Measurements from ENCODE around the gene SH3D21.
A peak's percentile ranks its signal among the peaks of the same experiment; 100 is the strongest.

Gene SH3D21

DNA sequence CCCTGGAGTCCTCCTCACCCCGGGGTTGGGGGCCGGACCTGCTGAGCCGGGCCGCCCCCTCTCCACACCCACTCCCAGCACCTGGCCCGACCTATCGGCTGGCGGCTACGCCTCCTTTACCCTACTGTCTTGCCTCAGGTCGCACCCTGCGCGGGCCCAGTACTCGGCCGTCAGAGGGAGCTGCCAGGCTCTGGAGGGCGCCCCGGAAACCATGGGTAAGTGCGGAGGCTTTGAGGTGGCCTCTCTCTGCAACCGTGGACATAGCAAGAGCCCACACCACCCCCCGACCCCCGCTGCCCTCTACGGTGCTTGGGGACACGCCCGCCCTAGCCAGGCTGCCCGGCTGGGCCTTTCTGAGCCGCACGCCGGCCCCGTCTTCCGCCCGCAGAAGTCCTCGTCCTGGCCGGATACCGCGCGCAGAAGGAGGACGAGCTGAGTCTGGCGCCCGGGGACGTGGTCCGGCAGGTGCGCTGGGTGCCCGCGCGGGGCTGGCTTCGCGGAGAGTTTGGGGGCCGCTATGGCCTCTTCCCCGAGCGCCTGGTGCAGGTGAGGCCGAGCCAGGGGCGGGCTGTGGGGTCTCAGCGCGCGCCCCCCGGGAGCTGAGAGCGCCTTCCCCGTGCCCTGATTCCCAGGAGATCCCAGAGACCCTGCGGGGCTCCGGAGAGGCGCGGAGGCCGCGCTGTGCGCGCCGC is at the start of gene SH3D21:
Gene SH3D21, plus strand, starts transcription at position 159 of the 692 bp plus-strand sequence. Its CDS starts 53 bp downstream, at position 212.
- DNase-seq (ENCODE audit: extremely low read depth in 1 of 2, low read depth in 1 of 2), result peak in 1 of 2 donors; percentile 38

DNA sequence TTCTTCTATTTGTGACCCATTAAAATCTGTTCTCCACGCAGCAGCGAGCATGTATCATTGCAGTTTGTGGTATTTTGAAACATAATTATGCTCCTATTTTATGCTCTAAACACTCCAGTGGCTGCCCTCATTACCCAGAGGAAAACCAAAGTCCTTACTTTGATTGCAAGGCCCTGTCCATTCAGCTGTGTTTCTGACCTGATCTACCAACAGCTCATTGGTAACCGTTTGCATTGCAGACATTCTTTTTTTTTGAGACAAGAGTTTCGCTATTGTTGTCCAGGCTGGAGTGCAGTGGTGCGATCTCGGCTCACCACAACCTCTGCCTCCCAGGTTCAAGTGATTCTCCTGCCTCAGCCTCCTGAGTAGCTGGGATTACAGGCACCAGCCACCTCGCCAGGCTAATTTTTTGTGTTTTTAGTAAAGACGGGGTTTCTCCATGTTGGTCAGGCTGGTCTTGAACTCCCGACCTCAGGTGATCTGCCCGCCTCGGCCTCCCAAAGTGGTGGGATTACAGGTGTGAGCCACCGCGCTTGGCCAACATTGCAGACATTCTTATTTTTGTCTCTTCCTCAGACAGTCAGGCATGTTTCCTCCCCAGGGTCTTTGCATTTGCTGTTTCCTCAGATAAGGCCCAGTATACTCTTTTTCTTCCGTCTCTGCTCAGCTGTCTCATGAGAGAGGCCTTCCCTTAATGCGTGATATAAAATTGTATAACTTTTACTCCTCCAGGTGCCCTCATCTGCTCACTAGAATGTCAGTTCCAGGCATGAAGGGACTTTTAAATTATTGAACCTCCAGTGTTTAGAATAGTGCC is 49.4 kb upstream of the SH3D21 start:
- DNase-seq (ENCODE audit: extremely low read depth in 1 of 2, low read depth in 1 of 2), result no peak

GRCh38 chr1:36257375-36257767 is 48.8 kb upstream of the SH3D21 start:
- no peak for DNase-seq (ENCODE audit: extremely low read depth in 1 of 2, low read depth in 1 of 2)

GRCh38 chr1:36258960-36259344 is 47.2 kb upstream of the SH3D21 start:
- no peak for DNase-seq (ENCODE audit: extremely low read depth in 1 of 2, low read depth in 1 of 2)

GRCh38 chr1:36268981-36269380 is 37.2 kb upstream of the SH3D21 start:
- no peak for DNase-seq (ENCODE audit: extremely low read depth in 1 of 2, low read depth in 1 of 2)

- DNase-seq (ENCODE audit: extremely low read depth in 1 of 2, low read depth in 1 of 2), result no peak
These were observed 36.7 kb upstream of the SH3D21 start for GRCh38 chr1:36269408-36269838.

DNA sequence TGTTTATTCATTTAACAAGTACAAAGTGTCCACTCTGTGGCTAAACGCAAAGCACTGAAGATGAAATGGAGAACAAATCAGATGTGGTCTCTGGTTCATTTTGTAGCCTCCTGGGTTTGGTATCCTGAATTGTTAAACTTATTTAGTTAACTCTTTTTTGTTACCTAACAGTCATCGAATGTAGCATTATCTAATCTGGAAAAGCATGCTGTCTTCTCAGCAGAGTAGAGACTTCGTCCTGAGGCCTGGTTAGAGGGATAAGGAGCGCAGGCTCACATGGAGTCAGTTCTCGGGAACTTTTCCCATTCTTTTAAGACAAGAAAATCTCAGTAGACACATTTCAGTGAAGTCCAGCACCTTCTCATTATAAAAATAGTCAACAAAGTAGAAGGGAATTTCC is 33.1 kb upstream of the SH3D21 start:
- DNase-seq (ENCODE audit: extremely low read depth in 1 of 2, low read depth in 1 of 2), result no peak

- no peak for DNase-seq (ENCODE audit: extremely low read depth in 1 of 2, low read depth in 1 of 2)
These were observed 32.0 kb upstream of the SH3D21 start for GRCh38 chr1:36274201-36274600.

DNA sequence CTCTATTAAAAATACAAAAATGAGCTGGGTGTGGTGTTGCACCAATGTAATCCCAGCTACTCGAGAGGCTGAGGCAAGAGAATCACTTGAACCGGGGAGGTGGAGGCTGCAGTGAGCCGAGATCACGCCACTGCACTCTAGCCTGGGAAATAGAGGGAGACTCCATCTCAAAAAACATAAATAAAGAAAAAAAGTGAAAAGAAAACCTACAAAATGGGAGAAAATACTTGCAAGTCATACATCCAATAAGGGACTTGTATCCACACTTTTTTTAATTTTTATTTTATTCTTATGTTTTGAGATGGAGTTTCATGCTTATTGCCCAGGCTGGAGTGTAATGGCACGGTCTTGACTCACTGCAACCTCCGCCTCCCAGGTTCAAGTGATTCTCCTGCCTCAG is 29.5 kb upstream of the SH3D21 start:
- no peak for DNase-seq (ENCODE audit: extremely low read depth in 1 of 2, low read depth in 1 of 2)

GRCh38 chr1:36279110-36279788 is 26.9 kb upstream of the SH3D21 start:
- no peak for DNase-seq (ENCODE audit: extremely low read depth in 1 of 2, low read depth in 1 of 2)

DNA sequence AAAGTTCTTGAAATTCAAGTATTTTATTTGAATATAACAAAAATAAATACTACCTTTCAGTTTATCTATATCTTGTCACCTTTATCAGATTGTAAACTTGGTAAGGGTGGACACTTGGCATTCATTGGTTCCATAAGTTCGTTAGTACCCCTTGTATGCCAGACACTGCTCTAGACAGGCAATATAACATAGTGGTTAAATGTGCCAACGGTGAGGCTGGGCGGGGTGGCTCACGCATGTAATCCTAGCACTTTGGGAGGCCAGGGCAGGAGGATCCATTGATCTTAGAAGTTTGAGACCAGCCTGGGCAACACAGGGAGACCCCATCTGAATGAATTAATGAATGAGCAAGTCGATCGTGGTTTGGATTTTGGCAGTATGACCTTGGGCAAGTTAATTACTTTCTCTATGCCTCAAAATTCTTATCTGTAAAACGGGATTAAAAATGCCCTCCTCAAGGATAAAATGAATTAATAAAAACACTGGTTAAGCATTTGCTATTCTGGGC is 26.3 kb upstream of the SH3D21 start:
- no peak for DNase-seq (ENCODE audit: extremely low read depth in 1 of 2, low read depth in 1 of 2)

- DNase-seq (ENCODE audit: extremely low read depth in 1 of 2, low read depth in 1 of 2), result no peak
These were observed 22.1 kb upstream of the SH3D21 start for GRCh38 chr1:36284061-36284460.

DNA sequence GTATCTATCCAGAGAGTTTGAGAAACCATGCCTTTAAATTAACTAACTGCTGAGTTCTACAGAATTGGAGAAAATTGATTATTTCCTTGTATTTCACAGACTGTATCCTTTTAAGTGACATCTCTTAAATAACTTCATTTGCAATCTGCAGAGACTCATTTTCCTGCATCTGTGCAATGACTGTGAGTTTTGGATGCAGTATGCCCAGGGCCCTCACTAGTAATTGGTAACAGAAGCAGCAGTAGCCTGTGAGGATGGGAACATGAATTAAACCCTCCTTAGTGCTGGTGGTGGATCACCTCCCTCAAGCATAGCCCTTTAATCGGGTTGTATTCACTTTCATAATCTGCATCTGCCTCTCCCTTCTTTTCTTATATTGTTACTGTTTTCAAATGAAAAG is 21.7 kb upstream of the SH3D21 start:
- DNase-seq (ENCODE audit: extremely low read depth in 1 of 2, low read depth in 1 of 2), result no peak

- DNase-seq (ENCODE audit: extremely low read depth in 1 of 2, low read depth in 1 of 2), result peak; percentile 26 to 44
These were observed 20.6 kb upstream of the SH3D21 start for GRCh38 chr1:36285443-36286101.

DNA sequence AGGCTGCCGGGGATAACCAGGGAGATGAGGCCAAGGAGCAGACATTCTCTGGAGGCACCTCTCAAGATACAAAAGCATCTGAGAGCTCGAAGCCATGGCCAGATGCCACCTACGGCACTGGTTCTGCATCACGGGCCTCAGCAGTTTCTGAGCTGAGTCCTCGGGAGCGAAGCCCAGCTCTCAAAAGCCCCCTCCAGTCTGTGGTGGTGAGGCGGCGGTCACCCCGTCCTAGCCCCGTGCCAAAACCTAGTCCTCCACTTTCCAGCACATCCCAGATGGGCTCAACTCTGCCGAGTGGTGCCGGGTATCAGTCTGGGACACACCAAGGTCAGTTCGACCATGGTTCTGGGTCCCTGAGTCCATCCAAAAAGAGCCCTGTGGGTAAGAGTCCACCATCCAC is 19.4 kb upstream of the SH3D21 start:
- DNase-seq (ENCODE audit: extremely low read depth in 1 of 2, low read depth in 1 of 2), result no peak

- no peak for DNase-seq (ENCODE audit: extremely low read depth in 1 of 2, low read depth in 1 of 2)
These were observed 18.6 kb upstream of the SH3D21 start for GRCh38 chr1:36287595-36287994.

- no peak for DNase-seq (ENCODE audit: extremely low read depth in 1 of 2, low read depth in 1 of 2)
These were observed 10.8 kb upstream of the SH3D21 start for GRCh38 chr1:36295390-36295789.

GRCh38 chr1:36297062-36297461 is 9.1 kb upstream of the SH3D21 start:
- DNase-seq (ENCODE audit: extremely low read depth in 1 of 2, low read depth in 1 of 2), result no peak

DNA sequence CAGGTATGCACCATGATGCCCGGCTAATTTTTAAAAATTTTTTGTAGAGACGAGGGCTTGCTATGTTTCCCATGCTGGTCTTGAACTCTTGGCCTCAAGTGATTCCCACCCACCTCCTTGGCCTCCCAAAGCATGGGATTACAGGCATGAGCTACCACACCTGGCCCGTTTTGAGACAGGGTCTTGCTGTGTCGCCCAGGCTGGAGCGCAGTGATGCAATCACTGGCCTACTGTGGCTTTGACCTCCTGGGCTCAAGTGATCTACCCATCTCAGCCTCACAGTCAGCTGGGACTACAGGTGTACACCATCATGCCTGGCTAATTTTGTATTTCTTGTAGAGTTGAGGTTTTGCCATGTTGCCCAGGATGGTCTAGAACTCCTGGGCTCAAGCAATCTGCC is 7.5 kb upstream of the SH3D21 start:
- DNase-seq (ENCODE audit: extremely low read depth in 1 of 2, low read depth in 1 of 2), result no peak

GRCh38 chr1:36300526-36300925 is 5.6 kb upstream of the SH3D21 start:
- DNase-seq (ENCODE audit: extremely low read depth in 1 of 2, low read depth in 1 of 2), result no peak

DNA sequence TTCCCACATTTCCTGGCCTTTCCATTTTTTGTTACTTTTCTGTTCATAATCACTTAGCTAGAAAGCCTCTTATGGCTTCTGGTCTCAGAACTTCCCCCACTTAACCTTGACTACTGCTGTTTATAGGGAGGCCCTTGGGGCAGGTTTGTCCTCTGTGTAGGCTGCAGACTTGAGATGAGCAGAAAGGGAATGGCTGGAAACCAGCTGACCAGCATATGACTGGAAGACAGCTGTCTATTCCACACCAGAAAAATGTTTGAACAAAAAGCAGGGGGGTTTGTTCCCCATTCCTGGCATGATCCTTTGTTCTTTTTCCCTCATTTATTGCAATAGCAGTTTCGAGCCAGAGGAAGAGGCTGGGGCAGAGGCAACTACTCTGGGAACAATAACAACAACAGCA is 4.9 kb upstream of the SH3D21 start:
- DNase-seq (ENCODE audit: extremely low read depth in 1 of 2, low read depth in 1 of 2), result no peak

All from activated CD8-positive, alpha-beta memory T cell treated with anti-CD3 and anti-CD28 coated beads for 1 hour (primary cell).